K562 (cell line): ENCODE results near the gene CACNA2D3. TPM values are rescaled to one million over a fixed set of nuclear protein-coding genes. Genes with fewer than 3 reads are reported as not detected.

ENCODE experiments used
- ATAC-seq: fragments of 200-7000 bp; cut with Tn5 transposase; 3 replicates; pipeline ENCODE4 v1.9.1; 2020; ENCODE audit warnings: moderate library complexity
- BruUV-seq: library from RNA; stranded (reverse); fragments of 400-500 nt; replicated peaks from 2 replicates; lab custom pipeline; 2021; lab: Mats Ljungman, UMichigan
- CTCF ChIA-PET: fragments of 300-600 bp; formaldehyde crosslinking; extraction: SDS; loops from one replicate; lab custom pipeline; 2021; ENCODE audit warnings: low intra/inter-chr PET ratio; lab: Yijun Ruan, JAX
- POLR2A ChIA-PET: fragments of 300-600, 350-650 bp; sonication (Branson Sonifier 250); formaldehyde crosslinking; extraction: SDS; loops from one replicate; lab custom pipeline; 2021; ENCODE audit warnings: antibody characterized with exemption, inconsistent platforms; lab: Yijun Ruan, JAX
- DNase-seq, 4 experiments: peaks; one replicate each; pipeline versions ENCODE4 v3.0.0 to v3.0.0-alpha.2; 2011 to 2018; ENCODE audit warnings: low spot score in 3 of 4, mixed read lengths in 3 of 4; ENCODE audit errors: extremely low read depth in 1 of 4
- FAIRE-seq: peaks from 2 replicates; lab custom pipeline; 2011; peaks lifted over from hg19 to GRCh38; lab: Jason Lieb, UNC
- H2AFZ ChIP-seq: 2 replicates; pipeline ENCODE4 v1.6.0; 2011; ENCODE audit warnings: low read depth, low read length, control low read depth, inconsistent platforms
- H3K27ac ChIP-seq: fragments of 200-600 bp; 3 replicates; pipeline ENCODE4 v1.8.0; 2011; ENCODE audit warnings: low read depth, mild to moderate bottlenecking, control low read depth, inconsistent platforms, low read length, moderate library complexity, mixed read lengths; ENCODE audit errors: extremely low read depth
- H3K27me3 ChIP-seq, 2 experiments: fragments of 300-600 bp in 1 of 2; 2 replicates in 1 of 2; 3 replicates in 1 of 2; pipeline versions ENCODE4 v1.6.0 to v1.8.0; 2011; ENCODE audit warnings: inconsistent platforms in 2 of 2, low read length in 2 of 2, mild to moderate bottlenecking in 1 of 2, mixed read lengths in 1 of 2, moderate library complexity in 1 of 2; ENCODE audit not compliant: control insufficient read depth in 2 of 2, insufficient read depth in 2 of 2
- H3K36me3 ChIP-seq: fragments of 300-600 bp; 3 replicates; pipeline ENCODE4 v1.8.0; 2011; ENCODE audit warnings: mild to moderate bottlenecking, low read length, inconsistent platforms; ENCODE audit not compliant: control insufficient read depth, insufficient read depth
- H3K4me1 ChIP-seq, 2 experiments: fragments of 200-600 bp in 1 of 2; replicated peaks in 1 of 2; 2 replicates in 1 of 2; 3 replicates in 1 of 2; pipeline versions ENCODE4 v1.5.1 to v1.8.0; 2011; ENCODE audit warnings: inconsistent platforms in 2 of 2, low read length in 2 of 2, mild to moderate bottlenecking in 1 of 2, mixed read lengths in 1 of 2, moderate library complexity in 1 of 2; ENCODE audit not compliant: control insufficient read depth in 2 of 2, insufficient read depth in 2 of 2
- H3K4me2 ChIP-seq: 2 replicates; pipeline ENCODE4 v1.6.1; 2011; ENCODE audit warnings: low read length, control low read depth, inconsistent platforms, mixed read lengths; ENCODE audit not compliant: insufficient read depth
- H3K4me3 ChIP-seq: fragments of 200-600 bp; sonication (generic), shearing (Covaris generic); 2 replicates; pipeline ENCODE4 v1.5.1; 2016; ENCODE audit warnings: control low read depth, inconsistent platforms
- H3K79me2 ChIP-seq: fragments of 200-600 bp; 3 replicates; pipeline ENCODE4 v1.8.0; 2011; ENCODE audit warnings: low read length, inconsistent platforms; ENCODE audit not compliant: control insufficient read depth, insufficient read depth
- H3K9ac ChIP-seq, 2 experiments: 2 replicates each; pipeline versions ENCODE4 v1.6.0 to v1.6.1; 2011; ENCODE audit warnings: low read depth in 2 of 2, low read length in 2 of 2, control low read depth in 1 of 2, inconsistent platforms in 1 of 2, mild to moderate bottlenecking in 1 of 2, mixed read lengths in 1 of 2; ENCODE audit not compliant: insufficient read depth in 1 of 2
- H3K9me1 ChIP-seq: one replicate; pipeline ENCODE4 v1.6.0; 2011; ENCODE audit warnings: inconsistent platforms, mild to moderate bottlenecking, low read length, moderate library complexity; ENCODE audit not compliant: control insufficient read depth, insufficient read depth
- H3K9me3 ChIP-seq: replicated peaks from 2 replicates; pipeline ENCODE4 v1.5.1; 2011; ENCODE audit warnings: low read depth, low read length, inconsistent platforms; ENCODE audit not compliant: control insufficient read depth, insufficient read depth
- H4K20me1 ChIP-seq: replicated peaks from 2 replicates; pipeline ENCODE4 v1.6.1; 2011; ENCODE audit warnings: low read length, inconsistent platforms, mixed read lengths; ENCODE audit not compliant: control insufficient read depth, insufficient read depth
- ATF1 ChIP-seq, 2 experiments: fragments of 450-650 bp in 1 of 2; IDR thresholded peaks; 2 replicates each; pipeline ENCODE4 v1.6.1; 2016; ENCODE audit warnings: missing compliant biosample characterization in 1 of 2, missing genetic modification characterization in 1 of 2
- CBFA2T2 ChIP-seq: fragments of 450-650 bp; conservative IDR thresholded peaks from 2 replicates; pipeline ENCODE4 v1.6.1; 2017; ENCODE audit warnings: mild to moderate bottlenecking
- CREB3L1 ChIP-seq: fragments of 450-650 bp; IDR thresholded peaks from 2 replicates; pipeline ENCODE4 v1.6.1; 2014; ENCODE audit warnings: low read depth, mild to moderate bottlenecking, moderate library complexity, borderline replicate concordance
- ELF4 ChIP-seq: fragments of 450-650 bp; formaldehyde crosslinking; IDR thresholded peaks from 2 replicates; pipeline ENCODE4 v1.4.0; 2022; ENCODE audit warnings: missing genetic modification characterization
- GTF2F1 ChIP-seq: IDR thresholded peaks from 2 replicates; pipeline ENCODE4 v1.6.1; 2011; ENCODE audit warnings: low read depth, low read length, improper control_type of control experiment
- IRF9 ChIP-seq: fragments of 450-650 bp; IDR thresholded peaks from 2 replicates; pipeline ENCODE4 v1.6.1; 2016; ENCODE audit warnings: missing biosample characterization, missing genetic modification characterization
- MITF ChIP-seq: IDR thresholded peaks from 2 replicates; pipeline ENCODE4 v1.6.1; 2014; ENCODE audit warnings: antibody characterized with exemption
- NFE2 ChIP-seq: IDR thresholded peaks from 2 replicates; pipeline ENCODE4 v1.6.1; 2014; ENCODE audit warnings: antibody characterized with exemption, low read depth
- NONO ChIP-seq, 2 experiments: fragments of 200-400 bp in 1 of 2; fragments of 450-650 bp in 1 of 2; formaldehyde crosslinking in 1 of 2; IDR thresholded peaks; 2 replicates each; pipeline ENCODE4 v1.6.1; 2017; ENCODE audit warnings: low read depth in 2 of 2, mild to moderate bottlenecking in 2 of 2, moderate library complexity in 2 of 2, low read length in 1 of 2
- SMARCE1 ChIP-seq: fragments of 450-650 bp; IDR thresholded peaks from 2 replicates; pipeline ENCODE4 v1.7.1; 2016; ENCODE audit warnings: mild to moderate bottlenecking
- TAF1 ChIP-seq: IDR thresholded peaks from 2 replicates; pipeline ENCODE4 v1.6.1; 2011; ENCODE audit warnings: mild to moderate bottlenecking, low read length, moderate library complexity; ENCODE audit not compliant: insufficient read depth, control insufficient read depth, severe bottlenecking; ENCODE audit errors: extremely low read depth
- U2AF2 ChIP-seq: fragments of 200-400 bp; formaldehyde crosslinking; optimal IDR thresholded peaks from 2 replicates; pipeline ENCODE3; 2017; ENCODE audit warnings: low read depth, mild to moderate bottlenecking, low read length
- VEZF1 ChIP-seq: fragments of 200-800 bp; sonication (Bioruptor generic); IDR thresholded peaks from 2 replicates; pipeline ENCODE4 v1.6.1; 2017; ENCODE audit warnings: missing genetic modification characterization, missing compliant biosample characterization
- XRCC3 ChIP-seq: fragments of 450-650 bp; IDR thresholded peaks from 2 replicates; pipeline ENCODE4 v1.6.1; 2017; ENCODE audit warnings: mild to moderate bottlenecking, moderate library complexity
- ZNF507 ChIP-seq: conservative IDR thresholded peaks from 2 replicates; pipeline ENCODE4 v1.6.1; 2017; ENCODE audit warnings: missing genetic modification characterization, missing compliant biosample characterization
- ZNF551 ChIP-seq: fragments of 250-450 bp; sonication (Bioruptor Pico); IDR thresholded peaks from 2 replicates; pipeline ENCODE4 v1.5.0; 2021; ENCODE audit warnings: mild to moderate bottlenecking, moderate library complexity
- WGBS: fragments of 100-300 bp; shearing (Covaris generic); methylation state at CpG from one replicate; pipeline ENCODE4 v1.1.6; 2016; ENCODE audit warnings: low coverage, mixed read lengths; ENCODE audit not compliant: insufficient coverage; ENCODE audit errors: missing lambda C conversion rate; 5-methylcytosine and 5-hydroxymethylcytosine counted together
- in situ Hi-C: fragments of 300-500 bp; cut with MboI; formaldehyde crosslinking; loops from 4 replicates; pipeline ENCODE4 v1.15.0; 2018; ENCODE audit warnings: inconsistent platforms, mixed read lengths
- intact Hi-C: fragments of 100-400 bp; cut with micrococcal nuclease; formaldehyde crosslinking; loops from 2 replicates; pipeline ENCODE4 v1.14.2; 2022
- polyA plus RNA-seq, 8 experiments: library from polyadenylated mRNA; depleted of rRNA in 4 of 8; stranded (reverse) in 5 of 8; unstranded in 3 of 8; fragments of >200 nt; fragmentation: Nextera tagmentation in 2 of 8; fragmentation: Illumina TruSeq in 1 of 8; extraction: Ambion mirVana in 2 of 8; extraction: Trizol in 1 of 8; gene quantifications; 2 replicates each; pipeline versions ENCODE4 v1.2.1 to v1.2.3, GENCODE V29; 2011 to 2014; ENCODE audit warnings: inconsistent platforms in 1 of 8, missing spikeins in 1 of 8
- total RNA-seq, 7 experiments: library from RNA; depleted of rRNA in 6 of 7; stranded (reverse); fragments of >200 nt in 6 of 7; fragmentation: Illumina TruSeq in 2 of 7; extraction: Trizol in 2 of 7; gene quantifications; 2 replicates each; pipeline versions ENCODE4 v1.2.1 to v1.2.3, GENCODE V29; 2011 to 2021; ENCODE audit warnings: low replicate concordance in 1 of 7
- TF ChIP-seq, protein P1 (sequence below): fragments of 450-650 bp; IDR thresholded peaks from one replicate; pipeline ENCODE4 v1.6.1; 2018; ENCODE audit warnings: mild to moderate bottlenecking, moderate library complexity; ENCODE audit not compliant: partially characterized antibody

The CACNA2D3 gene
- total and polyA plus RNA-seq, 9 of the 15 experiments (the other 6 are each of a cell fraction or from before 2014, with no cell fraction given), result 0.01 TPM; not detected in 8

DNA sequence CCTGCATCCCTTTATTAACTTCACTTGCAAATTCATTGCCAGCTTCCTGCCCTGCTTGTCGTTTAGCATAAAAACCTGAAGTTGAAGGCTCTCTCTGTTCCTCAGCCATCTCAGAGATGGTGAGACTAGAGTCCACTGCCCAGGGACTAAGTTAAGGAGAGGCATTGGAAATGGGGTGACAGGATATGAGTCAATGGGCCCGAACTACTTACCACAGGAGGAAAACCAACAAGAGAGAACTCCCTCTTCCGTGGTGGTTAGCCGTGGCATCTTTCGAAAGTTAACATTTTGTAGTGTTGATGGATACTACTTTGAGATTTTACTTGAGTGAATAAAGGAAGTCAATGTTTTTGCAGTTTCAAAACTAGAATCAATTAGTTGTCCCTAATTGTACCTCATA, 740.2 kb downstream of the CACNA2D3 start:
- H4K20me1 ChIP-seq, result no peaks in the 10 kb centered on the region
- ATAC-seq (no peak), DNase-seq (no peak), FAIRE-seq (no peak)
- ChIA-PET CTCF (no interaction called here), POLR2A (no interaction called here)
- H3K9me1 ChIP-seq, result no peaks in the 10 kb centered on the region
- no peak overlapping the region for H3K4me3 ChIP-seq
- H3K9me3 ChIP-seq, result no peaks in the 10 kb centered on the region
- no peaks in the 10 kb centered on the region; a peak in 1 of 5 replicates for H3K4me1 ChIP-seq
- peaks cover 0 to 9% of the 10 kb centered on the region in 2 experiments; a peak in 2 of 5 replicates for H3K27me3 ChIP-seq
- in situ Hi-C loops, result no loop called here
- no peak overlapping the region for H3K4me2 ChIP-seq
- 3% methylated on average over 5 of the region's 5 CpGs for whole genome bisulfite sequencing
- H3K79me2 ChIP-seq, result no peaks in the 10 kb centered on the region
- H3K9ac ChIP-seq, result no peak overlapping the region
- H2AFZ ChIP-seq, result no peak overlapping the region
- H3K27ac ChIP-seq, result no peak overlapping the region
- intact Hi-C loops, result no loop called here
- BruUV-seq, result no TSS peak
- no peaks in the 10 kb centered on the region for H3K36me3 ChIP-seq
- no peak for TF ChIP-seq ATF1 (CRISPR knock-in tag; IDR thresholded peaks at IDR 0.05)
- no peak for TF ChIP-seq ATF1 (tag; IDR thresholded peaks at IDR 0.05)
- TF ChIP-seq IRF9 (tag), result no peak
- TF ChIP-seq NONO (IDR thresholded peaks at IDR 0.05; ENCODE audit: low read depth in 2 of 2, low read length in 1 of 2), result no peak
- no peak for TF ChIP-seq ZNF507 (tag)
- TF ChIP-seq TAF1, result no peak
- TF ChIP-seq ZNF551 (CRISPR knock-in tag), result no peak
- TF ChIP-seq GTF2F1, result no peak
- TF ChIP-seq ELF4, result no peak
- TF ChIP-seq SMARCE1, result no peak
- no peak for TF ChIP-seq U2AF2
- no peak for TF ChIP-seq VEZF1 (CRISPR knock-in tag)
- TF ChIP-seq CBFA2T2, result no peak
- TF ChIP-seq CREB3L1, result no peak
- no peak for TF ChIP-seq NFE2
- TF ChIP-seq MITF, result no peak
- no peak for TF ChIP-seq XRCC3
- TF ChIP-seq, protein P1, sequence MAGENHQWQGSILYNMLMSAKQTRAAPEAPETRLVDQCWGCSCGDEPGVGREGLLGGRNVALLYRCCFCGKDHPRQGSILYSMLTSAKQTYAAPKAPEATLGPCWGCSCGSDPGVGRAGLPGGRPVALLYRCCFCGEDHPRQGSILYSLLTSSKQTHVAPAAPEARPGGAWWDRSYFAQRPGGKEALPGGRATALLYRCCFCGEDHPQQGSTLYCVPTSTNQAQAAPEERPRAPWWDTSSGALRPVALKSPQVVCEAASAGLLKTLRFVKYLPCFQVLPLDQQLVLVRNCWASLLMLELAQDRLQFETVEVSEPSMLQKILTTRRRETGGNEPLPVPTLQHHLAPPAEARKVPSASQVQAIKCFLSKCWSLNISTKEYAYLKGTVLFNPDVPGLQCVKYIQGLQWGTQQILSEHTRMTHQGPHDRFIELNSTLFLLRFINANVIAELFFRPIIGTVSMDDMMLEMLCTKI, result no peak
